ENCODE measurements around the gene MRNIP.
"Not testable (repeated sequence)": the region's sequence is repeated elsewhere in the genome, so short reads cannot be mapped to it uniquely, and the experiment has no call there.

Gene MRNIP

GRCh38 chr5:179871533-179871932, 12.9 kb upstream of the MRNIP start:
- not testable (repeated sequence) for DNase-seq (ENCODE audit: low spot score)

- peak; percentile 25 for DNase-seq (ENCODE audit: low spot score)
These were observed 12.3 kb upstream of the MRNIP start for GRCh38 chr5:179870952-179871351.

DNA sequence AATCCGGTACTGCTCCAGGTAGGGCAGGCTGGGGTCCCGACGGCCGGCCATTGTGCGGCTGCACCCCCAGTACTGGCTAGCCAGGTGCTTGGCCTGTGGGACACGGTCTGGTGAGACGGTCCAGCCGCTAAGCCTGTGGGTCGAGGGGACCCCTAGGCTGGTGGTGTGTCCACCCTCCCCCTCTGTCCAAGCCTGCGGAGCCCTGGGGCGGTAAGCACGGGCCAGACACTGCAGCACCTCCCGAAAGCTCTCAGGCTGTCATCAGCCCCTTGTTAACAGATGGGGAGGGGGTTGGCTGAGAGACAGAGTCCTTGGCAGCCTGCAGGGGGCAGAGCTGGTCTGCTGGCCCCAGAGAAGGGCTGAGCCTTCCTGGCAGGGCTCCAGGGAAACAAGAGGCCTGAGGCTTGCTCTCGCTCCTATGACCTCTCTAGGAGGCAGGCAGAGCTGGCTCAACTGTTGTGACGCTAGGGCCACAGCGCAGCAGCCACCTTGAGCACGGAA, 11.8 kb upstream of the MRNIP start:
- peak; percentile 77 for DNase-seq (ENCODE audit: low spot score)

DNA sequence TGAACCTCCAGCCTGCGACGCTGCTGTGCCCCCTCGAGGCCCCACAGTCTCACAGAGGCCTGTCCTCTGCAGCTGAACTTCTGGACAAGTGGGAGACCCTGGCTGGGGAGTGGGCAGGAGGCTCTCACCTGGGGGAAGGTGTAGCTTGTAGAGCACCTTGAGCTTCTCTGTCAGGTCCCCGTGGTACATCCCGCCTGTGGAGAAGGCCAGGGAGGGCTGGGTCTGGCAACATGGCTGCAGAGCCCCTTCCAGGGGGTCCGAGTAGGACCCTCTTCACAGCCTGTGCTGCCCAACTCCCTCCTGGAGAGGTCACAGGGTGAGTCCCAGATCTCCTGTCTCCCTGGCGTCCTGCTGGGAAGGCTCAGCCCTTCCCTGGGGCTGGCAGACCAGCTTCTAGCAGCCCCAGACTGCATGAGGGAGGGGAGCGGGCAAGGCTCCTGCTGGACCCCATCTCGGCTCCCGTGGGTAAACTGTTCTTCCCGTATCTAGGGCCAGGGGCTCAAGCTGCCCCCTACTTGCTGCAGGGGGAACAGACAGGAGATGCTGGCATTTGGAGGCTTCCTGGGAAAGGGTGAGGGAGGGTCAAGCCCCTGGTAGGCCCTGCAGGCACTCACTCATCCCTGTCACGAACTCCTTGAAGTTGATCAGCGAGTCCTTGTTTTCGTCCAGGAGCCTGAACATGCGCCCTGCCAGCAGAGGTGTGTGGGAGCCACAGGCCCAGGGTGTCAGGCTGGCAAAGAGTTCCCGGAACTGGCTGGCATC, 11.2 kb upstream of the MRNIP start:
- DNase-seq (ENCODE audit: low spot score), result no peak

- no peak for DNase-seq (ENCODE audit: low spot score)
These were observed 10.5 kb upstream of the MRNIP start for GRCh38 chr5:179869101-179869500.

GRCh38 chr5:179868541-179868940, 9.9 kb upstream of the MRNIP start:
- no peak for DNase-seq (ENCODE audit: low spot score)

GRCh38 chr5:179867476-179867875, 8.9 kb upstream of the MRNIP start:
- DNase-seq (ENCODE audit: low spot score), result no peak

DNA sequence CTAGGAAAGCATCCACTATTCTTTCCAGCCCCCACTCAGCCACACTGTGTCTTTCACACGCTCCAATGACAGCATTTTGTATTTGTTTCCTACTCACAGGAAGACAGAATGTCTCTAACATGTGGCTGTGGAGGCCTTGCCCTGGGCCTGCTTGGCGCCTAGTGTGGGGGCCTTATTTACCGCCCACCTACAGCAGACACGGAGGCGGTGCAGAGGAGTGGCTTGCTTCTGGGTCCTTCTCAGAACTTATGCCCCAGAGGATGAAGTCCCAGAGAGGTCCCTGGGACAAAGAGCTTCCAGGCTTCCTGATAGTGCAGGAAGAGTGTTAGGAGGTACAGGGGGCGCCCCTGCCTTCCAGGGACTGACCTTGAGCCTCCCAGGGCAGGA, 8.5 kb upstream of the MRNIP start:
- no peak for DNase-seq (ENCODE audit: low spot score)

- peak; percentile 58 for DNase-seq (ENCODE audit: low spot score)
These were observed 7.8 kb upstream of the MRNIP start for GRCh38 chr5:179866241-179867078.

DNA sequence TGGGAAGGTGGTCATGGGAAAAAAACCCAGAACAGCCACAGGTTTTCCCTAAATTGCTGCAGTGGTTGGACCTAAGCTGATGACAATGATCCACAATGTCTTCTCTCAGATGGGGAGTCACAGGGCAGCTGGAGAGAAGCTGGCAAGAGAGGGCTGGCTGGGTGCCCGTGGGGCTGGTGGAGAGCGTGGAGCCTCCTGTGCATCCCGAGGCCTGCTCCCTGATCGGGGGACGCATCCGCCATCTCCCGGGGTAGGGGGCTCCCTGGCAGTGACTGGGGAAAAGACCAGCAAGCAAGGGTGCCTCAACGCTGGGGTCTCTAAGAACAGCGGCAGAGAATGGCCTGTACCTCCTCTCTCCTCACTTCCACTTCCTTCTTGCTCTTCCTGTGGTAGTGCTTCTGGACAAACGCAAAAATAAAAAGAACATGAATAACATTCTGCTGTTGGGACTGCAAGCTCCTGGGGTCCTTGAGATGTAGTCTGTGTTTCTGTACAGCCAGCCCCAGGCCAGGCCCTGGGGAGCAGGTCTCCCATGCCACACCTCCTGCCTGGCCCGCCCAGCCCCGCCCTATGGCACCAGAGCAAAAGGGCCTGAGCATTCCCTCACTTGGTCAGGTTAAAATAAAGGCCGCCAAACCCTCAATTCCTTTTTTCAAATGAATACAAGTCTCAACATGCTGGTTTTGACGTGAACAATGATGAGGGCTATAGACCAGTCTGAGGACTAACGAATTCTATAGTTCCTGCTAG, 7.0 kb upstream of the MRNIP start:
- no peak for DNase-seq (ENCODE audit: low spot score)

DNA sequence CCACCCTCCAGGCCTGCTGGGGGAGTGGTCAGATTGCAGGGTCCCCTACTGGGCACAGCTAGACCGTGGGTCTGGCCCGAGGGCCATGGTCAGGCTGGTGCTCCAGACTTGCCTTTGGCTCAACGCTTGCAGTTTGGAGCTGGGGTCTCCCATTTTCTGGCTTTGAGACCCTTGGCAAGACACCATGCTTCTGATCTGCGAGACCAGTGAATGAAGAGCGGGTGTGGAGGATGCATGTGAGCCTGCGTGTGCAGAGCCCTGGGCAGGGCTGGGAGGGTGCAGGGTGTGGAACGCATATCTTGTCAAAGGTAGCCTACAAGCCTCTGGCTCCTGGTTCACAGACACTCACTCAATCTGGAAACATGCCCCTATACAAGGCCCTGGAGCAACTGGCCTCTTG, 6.1 kb upstream of the MRNIP start:
- DNase-seq (ENCODE audit: low spot score), result no peak

DNA sequence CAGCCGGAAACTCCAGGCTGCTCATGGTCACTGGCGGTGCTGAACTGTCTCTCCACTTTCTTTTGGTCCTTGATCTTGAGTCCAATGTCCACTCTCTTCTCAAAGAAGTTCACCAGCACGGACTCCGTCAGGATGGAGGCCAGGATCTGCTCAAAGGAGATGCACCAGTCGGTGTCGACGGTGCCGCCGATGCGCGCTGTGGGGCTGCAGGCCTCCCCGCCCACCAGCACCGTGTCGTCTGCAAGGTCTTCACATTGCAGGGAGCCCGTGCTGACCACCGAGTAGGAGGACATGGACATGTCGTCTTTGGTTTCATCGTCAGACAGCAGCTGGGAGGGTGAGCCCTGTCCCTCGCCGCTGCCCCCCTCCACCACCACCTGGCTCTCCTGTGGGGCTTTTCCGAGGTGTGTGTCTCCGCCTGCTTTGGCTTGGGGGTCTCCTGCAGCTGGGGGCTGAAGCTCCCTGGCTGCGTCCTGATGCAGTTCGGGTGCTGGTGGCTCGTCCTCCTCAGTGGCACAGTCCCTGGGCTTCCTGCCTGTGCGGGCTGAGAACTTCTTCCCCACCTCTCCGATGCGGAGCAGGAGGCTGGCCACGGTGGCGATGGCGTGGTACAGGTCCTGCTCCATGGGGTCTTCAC, 5.0 kb upstream of the MRNIP start:
- DNase-seq (ENCODE audit: low spot score), result no peak

- DNase-seq (ENCODE audit: low spot score), result no peak
These were observed 4.3 kb upstream of the MRNIP start for GRCh38 chr5:179862891-179863290.

GRCh38 chr5:179862296-179862695, 3.7 kb upstream of the MRNIP start:
- DNase-seq (ENCODE audit: low spot score), result no peak

DNA sequence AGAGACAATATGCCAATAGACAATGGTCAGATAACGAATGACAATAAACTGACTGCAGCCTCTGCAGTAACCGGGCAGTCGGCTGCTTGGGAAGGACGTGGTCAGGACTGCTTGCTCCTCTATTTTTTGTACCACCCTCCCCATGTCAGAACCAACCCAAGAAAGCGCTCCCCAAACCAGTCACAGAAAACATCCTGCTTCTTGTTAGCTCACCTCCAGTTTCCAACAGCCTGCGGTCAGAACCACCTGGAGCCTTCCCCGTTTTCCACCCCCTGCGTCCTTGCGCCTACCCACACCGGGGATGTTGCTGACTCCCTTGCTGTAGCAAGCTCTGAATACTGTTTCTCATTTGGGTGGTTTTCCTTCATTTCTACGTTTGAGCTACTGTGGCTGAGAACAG, 1.7 kb upstream of the MRNIP start:
- DNase-seq (ENCODE audit: low spot score), result no peak

- peak; percentile 65 for DNase-seq (ENCODE audit: low spot score)
These were observed 404 bp downstream of the MRNIP start for GRCh38 chr5:179858241-179858585.

GRCh38 chr5:179854356-179854755, 4.3 kb downstream of the MRNIP start:
- no peak for DNase-seq (ENCODE audit: low spot score)

DNA sequence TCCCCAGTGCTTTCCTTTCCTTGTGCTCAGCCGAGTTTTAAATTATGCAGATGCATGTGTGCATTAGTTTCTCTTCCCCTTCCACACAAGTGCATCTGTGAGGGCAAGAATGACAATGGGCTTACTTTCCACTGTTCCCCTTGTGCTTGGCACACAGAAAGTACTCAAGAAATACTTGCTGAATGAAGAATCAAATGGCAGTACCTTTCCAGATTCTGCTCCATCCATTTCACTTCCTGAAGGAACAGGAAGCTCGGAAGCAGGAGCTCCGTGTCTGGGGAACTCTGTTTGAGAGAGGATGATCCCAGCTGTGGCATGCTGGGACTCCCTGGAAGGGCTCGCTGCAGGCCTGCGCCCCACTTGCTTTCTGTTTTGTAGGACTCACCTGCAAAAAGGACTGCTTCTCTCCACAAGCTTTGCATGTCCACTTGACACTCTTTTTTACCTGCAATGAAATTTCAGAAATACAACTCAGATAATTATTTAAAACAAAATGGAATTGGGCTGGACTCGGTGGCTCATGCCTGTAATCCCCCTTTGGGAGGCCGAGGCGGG, 5.5 kb downstream of the MRNIP start:
- peak; percentile 84 for DNase-seq (ENCODE audit: low spot score)

- DNase-seq (ENCODE audit: low spot score), result no peak
These were observed 17.0 kb downstream of the MRNIP start for GRCh38 chr5:179841621-179842020.

DNA sequence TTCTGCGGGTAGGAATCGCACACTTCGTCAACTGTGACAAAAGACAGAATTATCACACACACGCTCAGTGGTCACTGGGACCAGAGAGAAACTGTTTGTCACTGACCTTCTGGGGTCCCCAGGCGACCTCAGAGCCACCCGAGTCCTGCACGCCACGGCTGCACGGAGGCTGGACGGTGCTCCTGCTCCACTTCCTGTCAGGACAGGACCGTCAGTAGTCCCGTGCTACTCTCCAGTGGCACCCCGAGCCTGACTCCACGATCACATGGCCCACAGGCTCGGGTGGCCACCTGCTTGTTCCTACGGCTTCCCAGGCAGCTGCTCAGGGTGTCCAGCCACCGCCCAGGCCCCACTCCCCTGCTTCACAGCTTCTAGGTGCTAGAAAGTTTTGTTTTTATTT, 17.9 kb downstream of the MRNIP start:
- DNase-seq (ENCODE audit: low spot score), result no peak

- no peak for DNase-seq (ENCODE audit: low spot score)
These were observed 18.3 kb downstream of the MRNIP start for GRCh38 chr5:179840321-179840720.
